ENCODE data around the gene BICD1. TPM values are rescaled to one million over a fixed set of nuclear protein-coding genes. Genes with fewer than 3 reads are reported as not detected.

Gene BICD1
- total and polyA plus RNA-seq, 2 experiments from 2014 or later = 59.3 to 83.6 TPM

GRCh38 chr12:32331133-32331532, 224.5 kb downstream of the BICD1 start (continued):
- TF ChIP-seq CREB1 (CRISPR knock-in tag; IDR thresholded peaks at IDR 0.05; ENCODE audit: low read depth) (no peak), ZNF331 (CRISPR knock-in tag; IDR thresholded peaks at IDR 0.05; ENCODE audit: low read depth) (no peak), NANOG (IDR thresholded peaks at IDR 0.05; ENCODE audit: borderline replicate concordance) (no peak), ZNF462 (CRISPR knock-in tag; IDR thresholded peaks at IDR 0.05) (no peak)

- H3F3A ChIP-seq (replicated peaks; ENCODE audit: low read depth) = 0 out of 2 replicates have a peak, but pooled peaks cover 3% of the 10 kb centered on the region
- Mint-ChIP-seq H3K4me1 (peaks cover 5% of the 10 kb centered on the region; the same call in 2 of the 3 replicates), H3K9me3 (no peaks in the 10 kb centered on the region), H3K27ac (peak overlapping the region; percentile 51), H3K4me3 (no peak overlapping the region), H3K36me3 (ENCODE audit: low read depth) (peaks cover 14% of the 10 kb centered on the region), H3K27me3 (ENCODE audit: insufficient read depth, low read depth, poor library complexity) (peaks cover 2% of the 10 kb centered on the region)
- peaks cover 6% of the 10 kb centered on the region for H3K4me1 ChIP-seq (ENCODE audit: insufficient read depth)
- no peaks in the 10 kb centered on the region for H4K20me1 ChIP-seq (replicated peaks; ENCODE audit: insufficient read depth)
- no peaks in the 10 kb centered on the region; the same call in 1 of the 2 replicates for H3K79me2 ChIP-seq (replicated peaks; ENCODE audit: insufficient read depth)
- H2AFZ ChIP-seq = no peak overlapping the region
- H3K4me2 ChIP-seq = no peak overlapping the region
- H3K4me3 ChIP-seq = no peak overlapping the region
- DNase-seq (ENCODE audit: low spot score) (no peak), ATAC-seq (no peak; the same call in 2 of the 3 replicates)
- H3K9me2 ChIP-seq (ENCODE audit: insufficient read depth) = no peaks in the 10 kb centered on the region
- peak overlapping the region; percentile 11 for H3K27ac ChIP-seq (ENCODE audit: low read depth)
- no peaks in the 10 kb centered on the region for H3K27me3 ChIP-seq (ENCODE audit: insufficient read depth)
- 0 out of 2 replicates have a peak, but pooled peaks cover 4% of the 10 kb centered on the region for H3K36me3 ChIP-seq (ENCODE audit: insufficient read depth)
- no peak for TF ChIP-seq CREB1 (CRISPR knock-in tag; IDR thresholded peaks at IDR 0.05; ENCODE audit: low read depth)
- no peak for TF ChIP-seq EZH2phosphoT487 (IDR thresholded peaks at IDR 0.05; ENCODE audit: unreplicated experiment)
- TF ChIP-seq EZH2 (IDR thresholded peaks at IDR 0.05; ENCODE audit: low read depth, unreplicated experiment) = no peak
- TF ChIP-seq CTCF (conservative IDR thresholded peaks at IDR 0.05; ENCODE audit: low read depth in 2 of 2) = no peak
- no peak for TF ChIP-seq STAT1 (IDR thresholded peaks at IDR 0.05; ENCODE audit: unreplicated experiment)
- no peak for TF ChIP-seq ETS1 (IDR thresholded peaks at IDR 0.05)
- no peak for TF ChIP-seq ZNF331 (CRISPR knock-in tag; IDR thresholded peaks at IDR 0.05; ENCODE audit: low read depth)
- no peak for TF ChIP-seq JUNB (IDR thresholded peaks at IDR 0.05; ENCODE audit: unreplicated experiment)
These were observed 225.8 kb downstream of the BICD1 start for GRCh38 chr12:32332446-32332845.
